Brain microvascular endothelial cell (primary cell): Measurements from ENCODE around the gene AK5.
A peak's percentile ranks its signal among the peaks of the same experiment; 100 is the strongest.

Experiments
- DNase-seq: peaks from one replicate; pipeline ENCODE4 v3.0.0-alpha.2; 2020
- H3K27ac ChIP-seq: fragments of 250-450 bp; sonication (Bioruptor Pico); 2 replicates; pipeline ENCODE4 v1.5.1; 2020; ENCODE audit warnings: mild to moderate bottlenecking, moderate library complexity
- H3K27me3 ChIP-seq: fragments of 250-450 bp; sonication (Bioruptor Pico); replicated peaks from 2 replicates; pipeline ENCODE4 v1.5.1; 2020; ENCODE audit warnings: mild to moderate bottlenecking
- H3K36me3 ChIP-seq: fragments of 250-450 bp; sonication (Bioruptor Pico); replicated peaks from 2 replicates; pipeline ENCODE4 v1.5.1; 2020; ENCODE audit warnings: mild to moderate bottlenecking
- H3K4me3 ChIP-seq: 2 replicates; pipeline ENCODE4 v1.5.1; 2011; ENCODE audit warnings: low read depth, mild to moderate bottlenecking, control low read depth, low read length, moderate library complexity
- in situ Hi-C: cut with HindIII; loops from 2 replicates; pipeline ENCODE4 v1.10.0; 2017; ENCODE audit warnings: low sequenced_read_pairs, low pct_ligation_motif_present
- TF ChIP-seq, protein P1 (sequence below): IDR thresholded peaks from 2 replicates; pipeline ENCODE4 v1.5.1; 2011; ENCODE audit warnings: low read depth, mild to moderate bottlenecking, moderate library complexity, low read length, control low read depth, inconsistent platforms; ENCODE audit errors: missing control alignments

Gene AK5

GRCh38 chr1:77533660-77534305 is 252.0 kb downstream of the AK5 start:
- Histone ChIP-seq H3K4me3 (no peak overlapping the region), H3K27ac (no peak overlapping the region), H3K27me3 (no peaks in the 10 kb centered on the region), H3K36me3 (no peaks in the 10 kb centered on the region)
- TF ChIP-seq, protein P1, sequence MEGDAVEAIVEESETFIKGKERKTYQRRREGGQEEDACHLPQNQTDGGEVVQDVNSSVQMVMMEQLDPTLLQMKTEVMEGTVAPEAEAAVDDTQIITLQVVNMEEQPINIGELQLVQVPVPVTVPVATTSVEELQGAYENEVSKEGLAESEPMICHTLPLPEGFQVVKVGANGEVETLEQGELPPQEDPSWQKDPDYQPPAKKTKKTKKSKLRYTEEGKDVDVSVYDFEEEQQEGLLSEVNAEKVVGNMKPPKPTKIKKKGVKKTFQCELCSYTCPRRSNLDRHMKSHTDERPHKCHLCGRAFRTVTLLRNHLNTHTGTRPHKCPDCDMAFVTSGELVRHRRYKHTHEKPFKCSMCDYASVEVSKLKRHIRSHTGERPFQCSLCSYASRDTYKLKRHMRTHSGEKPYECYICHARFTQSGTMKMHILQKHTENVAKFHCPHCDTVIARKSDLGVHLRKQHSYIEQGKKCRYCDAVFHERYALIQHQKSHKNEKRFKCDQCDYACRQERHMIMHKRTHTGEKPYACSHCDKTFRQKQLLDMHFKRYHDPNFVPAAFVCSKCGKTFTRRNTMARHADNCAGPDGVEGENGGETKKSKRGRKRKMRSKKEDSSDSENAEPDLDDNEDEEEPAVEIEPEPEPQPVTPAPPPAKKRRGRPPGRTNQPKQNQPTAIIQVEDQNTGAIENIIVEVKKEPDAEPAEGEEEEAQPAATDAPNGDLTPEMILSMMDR = peak; percentile 91
- in situ Hi-C loops = no loop called here
- DNase-seq = no peak

DNA sequence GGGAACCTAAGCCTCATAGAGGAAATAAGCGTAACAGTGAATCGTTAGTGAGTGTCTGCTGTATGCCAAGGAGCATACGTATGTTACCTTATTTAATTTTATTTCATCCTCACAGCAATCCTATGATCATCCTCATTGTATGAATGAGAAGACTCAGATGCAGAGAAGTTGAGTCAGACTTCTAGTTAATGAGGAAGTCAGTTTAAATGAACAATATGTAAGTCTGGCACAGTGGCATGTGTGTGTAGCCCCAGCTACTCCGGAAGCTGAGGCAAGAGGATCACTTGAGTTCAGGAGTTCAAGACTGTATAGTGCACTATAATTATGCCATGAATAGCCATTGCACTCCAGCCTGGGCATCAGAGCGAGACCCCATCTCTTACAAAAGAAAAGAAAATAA is 252.6 kb downstream of the AK5 start:
- H3K36me3 ChIP-seq = no peaks in the 10 kb centered on the region
- in situ Hi-C loops = no loop called here
- H3K4me3 ChIP-seq = no peak overlapping the region
- no peaks in the 10 kb centered on the region for H3K27me3 ChIP-seq
- no peak for DNase-seq
- TF ChIP-seq, protein P1 = no peak
- H3K27ac ChIP-seq = no peak overlapping the region

DNA sequence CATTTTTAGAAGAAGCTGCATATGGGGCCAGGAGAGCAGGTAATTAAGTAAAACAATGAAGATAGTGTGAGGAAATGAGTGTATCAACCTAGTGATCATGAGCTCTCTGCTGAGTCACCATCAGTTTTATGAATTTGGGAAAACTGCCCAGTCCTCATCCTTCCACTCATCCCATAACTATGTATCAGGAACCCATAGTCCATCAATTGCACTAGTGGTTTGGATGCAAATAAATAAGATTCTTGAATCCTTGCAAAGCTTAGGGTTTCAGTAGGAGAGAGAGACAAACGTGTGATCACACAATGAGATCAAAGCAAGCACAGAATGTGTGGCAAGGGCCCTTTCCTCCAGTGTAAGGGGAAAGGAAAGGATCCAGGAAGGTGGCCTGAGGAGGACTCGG is 255.0 kb downstream of the AK5 start:
- no peaks in the 10 kb centered on the region for H3K36me3 ChIP-seq
- peak; percentile 89 for DNase-seq
- TF ChIP-seq, protein P1 = no peak
- no peak overlapping the region for H3K4me3 ChIP-seq
- no peaks in the 10 kb centered on the region for H3K27me3 ChIP-seq
- in situ Hi-C loops = no loop called here
- H3K27ac ChIP-seq = peak overlapping the region; percentile 37

GRCh38 chr1:77538956-77539518 is 257.2 kb downstream of the AK5 start:
- in situ Hi-C loops = no loop called here
- no peaks in the 10 kb centered on the region for H3K27me3 ChIP-seq
- TF ChIP-seq, protein P1 = no peak
- DNase-seq = peak; percentile 83
- H3K27ac ChIP-seq = peak overlapping the region; percentile 95
- no peak overlapping the region for H3K4me3 ChIP-seq
- H3K36me3 ChIP-seq = no peaks in the 10 kb centered on the region

- Histone ChIP-seq H3K4me3 (no peak overlapping the region), H3K27ac (peak overlapping the region; percentile 95), H3K27me3 (no peaks in the 10 kb centered on the region), H3K36me3 (no peaks in the 10 kb centered on the region)
- TF ChIP-seq, protein P1 = no peak
- peak; percentile 70 for DNase-seq
- in situ Hi-C loops = no loop called here
Measured at GRCh38 chr1:77539519-77540142, 257.8 kb downstream of the AK5 start.
